A549 (cell line): ENCODE data around the gene FGF4.

Experiments
- CHD2 ChIP-seq: fragments of 150-350 bp; IDR thresholded peaks from 2 replicates; pipeline ENCODE4 v1.6.1; 2014; ENCODE audit warnings: low read length; ENCODE audit not compliant: partially characterized antibody
- EP300 ChIP-seq, 2 experiments: fragments of >200 bp; sonication (Bioruptor Twin); formaldehyde crosslinking; IDR thresholded peaks; 2 replicates in 1 of 2; 3 replicates in 1 of 2; pipeline ENCODE4 v1.6.1; 2016 to 2017
- HOXA7 ChIP-seq: fragments of 250-450 bp; sonication (Bioruptor Pico); IDR thresholded peaks from 2 replicates; pipeline ENCODE4 v1.5.0; 2020; ENCODE audit warnings: mild to moderate bottlenecking, moderate library complexity
- NPAS2 ChIP-seq: fragments of 250-450 bp; sonication (Bioruptor Pico); IDR thresholded peaks from 2 replicates; pipeline ENCODE4 v1.8.0; 2022; ENCODE audit warnings: mild to moderate bottlenecking, moderate library complexity, borderline replicate concordance
- PHF8 ChIP-seq: fragments of 200-600 bp; sonication (generic); IDR thresholded peaks from 2 replicates; pipeline ENCODE4 v1.6.1; 2016; ENCODE audit warnings: low read depth, mild to moderate bottlenecking, antibody characterized with exemption, moderate library complexity, borderline replicate concordance
- POLR2A ChIP-seq: IDR thresholded peaks from 2 replicates; pipeline ENCODE4 v1.6.1; 2012; ENCODE audit warnings: mild to moderate bottlenecking, low read length
- POLR2AphosphoS2 ChIP-seq: conservative IDR thresholded peaks from 2 replicates; pipeline ENCODE4 v1.6.1; 2012; ENCODE audit warnings: low read length, improper control_type of control experiment, inconsistent platforms
- RARB ChIP-seq: fragments of 250-450 bp; sonication (Bioruptor Pico); IDR thresholded peaks from 2 replicates; pipeline ENCODE4 v1.8.0; 2021; ENCODE audit warnings: mild to moderate bottlenecking, moderate library complexity
- RFX5 ChIP-seq: fragments of 450-650 bp; IDR thresholded peaks from 2 replicates; pipeline ENCODE4 v1.7.1; 2014; ENCODE audit warnings: antibody characterized with exemption, mild to moderate bottlenecking, moderate library complexity
- TF ChIP-seq, protein P1 (sequence below): fragments of >200 bp; sonication (Bioruptor Twin); formaldehyde crosslinking; IDR thresholded peaks from 3 replicates; pipeline ENCODE4 v1.5.1; 2016
- TF ChIP-seq, protein P2 (sequence below): fragments of 450-650 bp; IDR thresholded peaks from 2 replicates; pipeline ENCODE4 v1.6.1; 2014; ENCODE audit warnings: antibody characterized with exemption

DNA sequence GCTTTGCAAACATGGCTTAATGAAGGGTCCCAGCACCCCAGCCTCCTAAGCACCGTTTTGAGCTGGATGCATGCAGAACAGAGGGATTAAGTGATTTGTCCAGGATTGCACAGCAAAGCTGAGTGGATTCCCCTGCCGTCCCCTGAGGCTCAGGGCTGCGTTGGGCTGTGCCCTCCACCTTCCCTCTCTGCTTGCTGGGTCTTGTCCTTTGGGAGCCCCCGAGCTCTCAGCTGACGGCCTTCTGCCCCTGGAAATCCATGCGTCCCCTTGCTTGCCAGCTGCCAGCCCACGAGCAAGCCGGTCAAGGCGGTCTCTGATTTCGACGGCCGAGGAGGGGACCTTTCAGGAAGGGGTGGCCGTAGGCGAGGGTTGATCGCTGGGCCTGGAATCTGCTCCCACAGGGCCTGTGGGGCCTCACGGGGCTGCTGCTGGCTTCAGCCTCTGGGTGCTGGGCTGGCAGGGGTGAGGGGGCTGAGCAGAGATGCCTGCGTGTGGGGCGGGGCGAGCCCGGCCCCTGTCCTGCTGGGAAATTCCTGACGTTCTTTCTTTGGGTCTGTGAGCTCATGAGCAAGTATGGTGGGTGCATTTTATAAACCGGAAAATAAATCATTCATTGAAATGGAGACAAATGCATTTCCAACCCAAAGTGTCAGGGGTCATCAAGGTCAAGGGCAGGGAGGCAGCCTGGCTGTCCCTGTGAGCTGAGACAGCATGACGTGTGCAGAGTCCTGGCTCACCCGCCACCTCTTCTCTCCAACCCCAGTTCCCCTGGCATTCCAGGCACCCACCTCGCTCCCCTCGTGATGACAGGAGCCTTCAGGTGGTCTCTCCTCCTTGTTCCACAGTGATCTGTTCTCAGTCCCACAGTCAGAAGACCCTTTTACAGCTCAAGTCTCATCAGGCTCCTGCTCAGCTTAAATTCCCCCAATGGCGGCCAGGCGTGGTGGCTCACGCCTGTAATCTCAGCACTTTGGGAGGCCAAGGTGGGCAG, 28.1 kb downstream of the FGF4 start:
- TF ChIP-seq RARB (CRISPR knock-in tag), result no peak
- TF ChIP-seq, protein P1, sequence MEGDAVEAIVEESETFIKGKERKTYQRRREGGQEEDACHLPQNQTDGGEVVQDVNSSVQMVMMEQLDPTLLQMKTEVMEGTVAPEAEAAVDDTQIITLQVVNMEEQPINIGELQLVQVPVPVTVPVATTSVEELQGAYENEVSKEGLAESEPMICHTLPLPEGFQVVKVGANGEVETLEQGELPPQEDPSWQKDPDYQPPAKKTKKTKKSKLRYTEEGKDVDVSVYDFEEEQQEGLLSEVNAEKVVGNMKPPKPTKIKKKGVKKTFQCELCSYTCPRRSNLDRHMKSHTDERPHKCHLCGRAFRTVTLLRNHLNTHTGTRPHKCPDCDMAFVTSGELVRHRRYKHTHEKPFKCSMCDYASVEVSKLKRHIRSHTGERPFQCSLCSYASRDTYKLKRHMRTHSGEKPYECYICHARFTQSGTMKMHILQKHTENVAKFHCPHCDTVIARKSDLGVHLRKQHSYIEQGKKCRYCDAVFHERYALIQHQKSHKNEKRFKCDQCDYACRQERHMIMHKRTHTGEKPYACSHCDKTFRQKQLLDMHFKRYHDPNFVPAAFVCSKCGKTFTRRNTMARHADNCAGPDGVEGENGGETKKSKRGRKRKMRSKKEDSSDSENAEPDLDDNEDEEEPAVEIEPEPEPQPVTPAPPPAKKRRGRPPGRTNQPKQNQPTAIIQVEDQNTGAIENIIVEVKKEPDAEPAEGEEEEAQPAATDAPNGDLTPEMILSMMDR, result no peak
- no peak for TF ChIP-seq POLR2A
- no peak for TF ChIP-seq CHD2
- TF ChIP-seq, protein P2, sequence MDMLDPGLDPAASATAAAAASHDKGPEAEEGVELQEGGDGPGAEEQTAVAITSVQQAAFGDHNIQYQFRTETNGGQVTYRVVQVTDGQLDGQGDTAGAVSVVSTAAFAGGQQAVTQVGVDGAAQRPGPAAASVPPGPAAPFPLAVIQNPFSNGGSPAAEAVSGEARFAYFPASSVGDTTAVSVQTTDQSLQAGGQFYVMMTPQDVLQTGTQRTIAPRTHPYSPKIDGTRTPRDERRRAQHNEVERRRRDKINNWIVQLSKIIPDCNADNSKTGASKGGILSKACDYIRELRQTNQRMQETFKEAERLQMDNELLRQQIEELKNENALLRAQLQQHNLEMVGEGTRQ, result no peak
- no peak for TF ChIP-seq NPAS2
- TF ChIP-seq EP300 (IDR thresholded peaks at IDR 0.05), result no peak
- TF ChIP-seq POLR2AphosphoS2, result no peak
- TF ChIP-seq HOXA7 (CRISPR knock-in tag), result no peak
- no peak for TF ChIP-seq PHF8
- no peak for TF ChIP-seq RFX5
